Measurements from ENCODE around the gene LAX1.

The LAX1 gene

GRCh38 chr1:203765029-203765837, at the start of gene LAX1:
Gene LAX1 (plus strand): TSS chr1:203765183. CDS start chr1:203765566, 383 bp downstream.
- no peak within 1 kb of the TSS for H3K4me3 ChIP-seq (ENCODE audit: low read depth, low read length)
- DNase-seq (ENCODE audit: low read depth, low spot score): no peak
- POLR2A ChIA-PET: no interaction called here
- no peak for TF ChIP-seq CTCF (IDR thresholded peaks at IDR 0.05; ENCODE audit: insufficient read depth, low read length, missing control alignments)
- CTCF ChIA-PET: no interaction called here

GRCh38 chr1:203717120-203717519, 47.9 kb upstream of the LAX1 start:
- no peak overlapping the region for H3K4me3 ChIP-seq (ENCODE audit: low read depth, low read length)
- ChIA-PET CTCF (interaction anchor here (0.6 to 2.1 kb wide), 3 partner anchors 10 to 359 kb away, joined by 3 to 4 read pairs (median 3); no protein-coding TSS in a partner anchor), POLR2A (interaction anchor here (0.6 kb wide), 1 partner anchor 16 kb away, joined by 5 read pairs; no protein-coding TSS in a partner anchor)
- TF ChIP-seq CTCF (IDR thresholded peaks at IDR 0.05; ENCODE audit: insufficient read depth, low read length, missing control alignments): no peak
- DNase-seq (ENCODE audit: low read depth, low spot score): no peak

GRCh38 chr1:203720242-203720641, 44.7 kb upstream of the LAX1 start:
- POLR2A ChIA-PET: no interaction called here
- no peak overlapping the region for H3K4me3 ChIP-seq (ENCODE audit: low read depth, low read length)
- TF ChIP-seq CTCF (IDR thresholded peaks at IDR 0.05; ENCODE audit: insufficient read depth, low read length, missing control alignments): no peak
- CTCF ChIA-PET: interaction anchor here (1.1 to 2.1 kb wide), 4 partner anchors 14 to 232 kb away, joined by 3 to 9 read pairs (median 4); no protein-coding TSS in a partner anchor
- no peak for DNase-seq (ENCODE audit: low read depth, low spot score)

GRCh38 chr1:203722909-203723308, 42.1 kb upstream of the LAX1 start:
- TF ChIP-seq CTCF (IDR thresholded peaks at IDR 0.05; ENCODE audit: insufficient read depth, low read length, missing control alignments): no peak
- POLR2A ChIA-PET: no interaction called here
- CTCF ChIA-PET: interaction anchor here (1.0 to 1.4 kb wide), 2 partner anchors 26 to 218 kb away, joined by 3 to 4 read pairs; no protein-coding TSS in a partner anchor
- no peak overlapping the region for H3K4me3 ChIP-seq (ENCODE audit: low read depth, low read length)
- no peak for DNase-seq (ENCODE audit: low read depth, low spot score)

- ChIA-PET POLR2A (no interaction called here), CTCF (interaction anchor here (0.8 to 4.7 kb wide), 3 partner anchors 9 to 222 kb away, joined by 3 to 19 read pairs (median 3); no protein-coding TSS in a partner anchor)
- no peak for TF ChIP-seq CTCF (IDR thresholded peaks at IDR 0.05; ENCODE audit: insufficient read depth, low read length, missing control alignments)
- H3K4me3 ChIP-seq (ENCODE audit: low read depth, low read length): no peak overlapping the region
- DNase-seq (ENCODE audit: low read depth, low spot score): no peak
These were observed 38.5 kb upstream of the LAX1 start for GRCh38 chr1:203726417-203726867.
